COR-L47 (cell line): ENCODE data around the gene MRPL43.
"Not testable (repeated sequence)": the region's sequence is repeated elsewhere in the genome, so short reads cannot be mapped to it uniquely, and the experiment has no call there.

Source experiments
- DNase-seq: peaks from one replicate; lab custom pipeline; 2025; lab: John Stamatoyannopoulos, UW

MRPL43 gene

GRCh38 chr10:100986952-100987684 is at the start of gene MRPL43, which contains the start of gene TWNK:
Gene MRPL43, minus strand, starts transcription at chr10:100987497. Its CDS starts 54 bp downstream, at chr10:100987443.
Gene TWNK, plus strand, starts transcription at chr10:100987543. Its CDS starts 668 bp downstream, at chr10:100988211.
- DNase-seq = peak; percentile 32

- no peak for DNase-seq
These were observed 49.4 kb upstream of the MRPL43 start for GRCh38 chr10:101036726-101037125.

GRCh38 chr10:101035916-101036702 is 48.8 kb upstream of the MRPL43 start:
- no peak for DNase-seq

- no peak for DNase-seq
These were observed 48.0 kb upstream of the MRPL43 start for GRCh38 chr10:101035314-101035713.

- DNase-seq = not testable (repeated sequence)
These were observed 47.1 kb upstream of the MRPL43 start for GRCh38 chr10:101034404-101034803.

GRCh38 chr10:101033276-101033675 is 46.0 kb upstream of the MRPL43 start:
- DNase-seq = no peak

GRCh38 chr10:101032637-101033224 is 45.4 kb upstream of the MRPL43 start:
- DNase-seq = no peak

GRCh38 chr10:101031796-101032636 is 44.7 kb upstream of the MRPL43 start:
- peak; percentile 21 for DNase-seq

GRCh38 chr10:101031128-101031795 is 44.0 kb upstream of the MRPL43 start, which contains the start of the genes PDZD7 and SFXN3:
Gene PDZD7, minus strand, starts transcription at chr10:101031129. Its CDS starts 910 bp downstream, at chr10:101030219.
Gene SFXN3, plus strand, starts transcription at chr10:101031234. Its CDS starts 3,461 bp downstream, at chr10:101034695.
- DNase-seq = peak; percentile 79

- DNase-seq = no peak
These were observed 43.3 kb upstream of the MRPL43 start for GRCh38 chr10:101030496-101031127.

- no peak for DNase-seq
These were observed 42.4 kb upstream of the MRPL43 start for GRCh38 chr10:101029520-101030295.

GRCh38 chr10:101028446-101029337 is 41.4 kb upstream of the MRPL43 start:
- no peak for DNase-seq

GRCh38 chr10:101027106-101027720 is 39.9 kb upstream of the MRPL43 start:
- no peak for DNase-seq

- no peak for DNase-seq
These were observed 35.8 kb upstream of the MRPL43 start for GRCh38 chr10:101022967-101023705.

GRCh38 chr10:101021692-101022251 is 34.5 kb upstream of the MRPL43 start:
- no peak for DNase-seq

- DNase-seq = no peak
These were observed 33.9 kb upstream of the MRPL43 start for GRCh38 chr10:101021239-101021638.

- DNase-seq = no peak
These were observed 33.3 kb upstream of the MRPL43 start for GRCh38 chr10:101020427-101021075.
